Testis (tissue), 3 donors: ENCODE results near the gene NFIA. TPM values are rescaled to one million over a fixed set of nuclear protein-coding genes. Genes with fewer than 3 reads are reported as not detected.

ENCODE experiments used
- DNase-seq: peaks from one replicate; pipeline ENCODE4 v3.0.0-alpha.2; 2019
- H3K27ac ChIP-seq, 2 donors: fragments of 200-600 bp; sonication (generic); one replicate each; pipeline ENCODE4 v1.5.1; 2019
- H3K27me3 ChIP-seq: fragments of 200-600 bp; sonication (generic); one replicate; pipeline ENCODE4 v1.5.1; 2019
- H3K36me3 ChIP-seq: fragments of 200-600 bp; sonication (generic); one replicate; pipeline ENCODE4 v1.5.1; 2017; ENCODE audit warnings: low read depth; ENCODE audit errors: missing control alignments
- H3K4me1 ChIP-seq: fragments of 200-600 bp; sonication (generic); one replicate; pipeline ENCODE4 v1.5.1; 2019
- H3K4me3 ChIP-seq, 2 donors: fragments of 200-600 bp; sonication (generic); one replicate each; pipeline ENCODE4 v1.5.1; 2017 to 2019
- H3K9me3 ChIP-seq: fragments of 200-600 bp; sonication (generic); one replicate; pipeline ENCODE4 v1.5.1; 2017
- POLR2A ChIP-seq: fragments of 450-650 bp; IDR thresholded peaks from one replicate; pipeline ENCODE4 v1.6.1; 2017; ENCODE audit warnings: antibody characterized with exemption, mild to moderate bottlenecking, moderate library complexity
- WGBS, 2 donors: methylation state at CpG; one replicate each; pipeline ENCODE4 v1.1.5; 2018; 5-methylcytosine and 5-hydroxymethylcytosine counted together
- intact Hi-C: fragments of 100-400 bp; cut with DNase I; formaldehyde crosslinking; loops from one replicate; pipeline ENCODE4 v1.15.1; 2023; ENCODE audit warnings: low total_unique reads
- polyA plus RNA-seq: library from polyadenylated mRNA; stranded (reverse); fragments of 350-450 nt; fragmentation: Illumina TruSeq; extraction: RNeasy Lipid Tissue Mini Kit (QIAGEN cat#74804); gene quantifications from one replicate; pipeline ENCODE4 v1.2.3, GENCODE V29; 2014; ENCODE audit warnings: low read depth, low replicate concordance; ENCODE audit not compliant: insufficient read depth
- total RNA-seq, 2 donors: library from RNA; depleted of rRNA; stranded (reverse); fragments of >200 nt; gene quantifications; one replicate each; pipeline ENCODE4 v1.2.3, GENCODE V29; 2016
- TF ChIP-seq, protein P1 (sequence below), 3 experiments: fragments of 450-650 bp in 2 of 3; fragments of 200-600 bp in 1 of 3; sonication (generic) in 1 of 3; IDR thresholded peaks; one replicate each; pipeline ENCODE4 v1.5.1; 2016 to 2019; ENCODE audit warnings: antibody characterized with exemption in 3 of 3, mild to moderate bottlenecking in 2 of 3, moderate library complexity in 1 of 3

NFIA gene
- total and polyA plus RNA-seq, 3 donors from 2014 or later, result 11.6 to 78.9 (median 53.5) TPM

DNA sequence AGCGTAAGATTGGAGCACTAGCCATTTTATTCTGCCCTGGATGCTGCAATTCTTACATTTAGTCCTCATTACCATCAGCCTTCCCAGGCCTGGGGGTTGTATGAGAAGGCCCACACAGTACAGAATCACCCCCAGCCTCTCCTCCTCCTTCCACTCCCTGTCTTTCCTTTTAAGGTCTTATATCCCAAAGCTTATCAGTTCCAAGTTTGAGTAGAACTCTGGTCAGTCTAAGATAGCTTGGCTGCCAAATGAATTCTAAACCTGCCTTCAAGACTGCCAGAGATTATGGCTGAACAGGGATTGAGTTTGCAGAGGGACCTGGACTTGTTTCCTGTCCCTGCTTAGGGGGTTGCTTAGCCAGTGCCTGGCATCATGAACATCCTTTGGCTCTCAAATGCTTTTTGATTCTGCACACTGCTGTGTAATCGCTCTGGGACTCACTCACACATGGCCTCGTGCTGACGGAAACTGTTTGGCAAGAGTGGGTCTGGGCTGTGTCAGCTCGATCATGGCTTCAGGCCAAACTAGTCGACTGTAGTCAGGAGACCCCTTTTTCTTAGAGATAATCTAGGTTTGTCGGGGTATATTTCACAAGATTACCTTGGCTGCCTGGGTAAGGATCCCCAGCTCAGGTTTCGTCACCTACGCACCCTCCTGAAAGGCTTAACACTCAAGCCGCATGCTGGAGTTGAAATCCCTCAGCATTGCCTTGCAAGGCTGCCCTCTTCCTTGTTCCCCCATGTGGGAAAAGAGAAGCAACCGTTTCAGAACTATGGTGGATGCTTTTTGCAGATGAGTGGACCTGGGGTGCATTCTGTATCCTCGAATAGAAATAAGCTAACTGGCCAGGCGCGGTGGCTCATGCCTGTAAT is 252.6 kb downstream of the NFIA start:
- Histone ChIP-seq H3K4me1 (peaks cover 22% of the 10 kb centered on the region), H3K36me3 (no peaks in the 10 kb centered on the region), H3K4me3 (no peak overlapping the region), H3K27ac (no peak overlapping the region), H3K9me3 (no peaks in the 10 kb centered on the region), H3K27me3 (no peaks in the 10 kb centered on the region)
- DNase-seq, result peak; percentile 35
- intact Hi-C loops, result no loop called here
- WGBS, 2 donors, result 79 to 84% methylated on average over 14 of the region's 14 CpGs
- no peak for TF ChIP-seq POLR2A
- TF ChIP-seq, protein P1, sequence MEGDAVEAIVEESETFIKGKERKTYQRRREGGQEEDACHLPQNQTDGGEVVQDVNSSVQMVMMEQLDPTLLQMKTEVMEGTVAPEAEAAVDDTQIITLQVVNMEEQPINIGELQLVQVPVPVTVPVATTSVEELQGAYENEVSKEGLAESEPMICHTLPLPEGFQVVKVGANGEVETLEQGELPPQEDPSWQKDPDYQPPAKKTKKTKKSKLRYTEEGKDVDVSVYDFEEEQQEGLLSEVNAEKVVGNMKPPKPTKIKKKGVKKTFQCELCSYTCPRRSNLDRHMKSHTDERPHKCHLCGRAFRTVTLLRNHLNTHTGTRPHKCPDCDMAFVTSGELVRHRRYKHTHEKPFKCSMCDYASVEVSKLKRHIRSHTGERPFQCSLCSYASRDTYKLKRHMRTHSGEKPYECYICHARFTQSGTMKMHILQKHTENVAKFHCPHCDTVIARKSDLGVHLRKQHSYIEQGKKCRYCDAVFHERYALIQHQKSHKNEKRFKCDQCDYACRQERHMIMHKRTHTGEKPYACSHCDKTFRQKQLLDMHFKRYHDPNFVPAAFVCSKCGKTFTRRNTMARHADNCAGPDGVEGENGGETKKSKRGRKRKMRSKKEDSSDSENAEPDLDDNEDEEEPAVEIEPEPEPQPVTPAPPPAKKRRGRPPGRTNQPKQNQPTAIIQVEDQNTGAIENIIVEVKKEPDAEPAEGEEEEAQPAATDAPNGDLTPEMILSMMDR (IDR thresholded peaks at IDR 0.05), result no peak

- no peak for DNase-seq
- peak overlapping the region in 1 of 2 donors; percentile 77 for H3K27ac ChIP-seq
- no peaks in the 10 kb centered on the region for H3K27me3 ChIP-seq
- no peak overlapping the region for H3K4me3 ChIP-seq
- H3K4me1 ChIP-seq, result peaks cover 22% of the 10 kb centered on the region
- intact Hi-C loops, result no loop called here
- WGBS, 2 donors, result 53 to 63% methylated on average over 3 of the region's 3 CpGs
- no peaks in the 10 kb centered on the region for H3K36me3 ChIP-seq
- no peaks in the 10 kb centered on the region for H3K9me3 ChIP-seq
- no peak for TF ChIP-seq POLR2A
- TF ChIP-seq, protein P1 (IDR thresholded peaks at IDR 0.05), result no peak
These were observed 254.7 kb downstream of the NFIA start for GRCh38 chr1:61337037-61337436.

GRCh38 chr1:61337441-61337951 is 255.1 kb downstream of the NFIA start:
- Histone ChIP-seq H3K4me3 (no peak overlapping the region), H3K27ac (peak overlapping the region in 1 of 2 donors; percentile 77), H3K27me3 (no peaks in the 10 kb centered on the region), H3K36me3 (no peaks in the 10 kb centered on the region), H3K4me1 (peaks cover 22% of the 10 kb centered on the region), H3K9me3 (no peaks in the 10 kb centered on the region)
- 60 to 65% methylated on average over 1 of the region's 1 CpG for WGBS, 2 donors
- no peak for TF ChIP-seq POLR2A
- TF ChIP-seq, protein P1 (IDR thresholded peaks at IDR 0.05), result no peak
- DNase-seq, result no peak
- intact Hi-C loops, result no loop called here

DNA sequence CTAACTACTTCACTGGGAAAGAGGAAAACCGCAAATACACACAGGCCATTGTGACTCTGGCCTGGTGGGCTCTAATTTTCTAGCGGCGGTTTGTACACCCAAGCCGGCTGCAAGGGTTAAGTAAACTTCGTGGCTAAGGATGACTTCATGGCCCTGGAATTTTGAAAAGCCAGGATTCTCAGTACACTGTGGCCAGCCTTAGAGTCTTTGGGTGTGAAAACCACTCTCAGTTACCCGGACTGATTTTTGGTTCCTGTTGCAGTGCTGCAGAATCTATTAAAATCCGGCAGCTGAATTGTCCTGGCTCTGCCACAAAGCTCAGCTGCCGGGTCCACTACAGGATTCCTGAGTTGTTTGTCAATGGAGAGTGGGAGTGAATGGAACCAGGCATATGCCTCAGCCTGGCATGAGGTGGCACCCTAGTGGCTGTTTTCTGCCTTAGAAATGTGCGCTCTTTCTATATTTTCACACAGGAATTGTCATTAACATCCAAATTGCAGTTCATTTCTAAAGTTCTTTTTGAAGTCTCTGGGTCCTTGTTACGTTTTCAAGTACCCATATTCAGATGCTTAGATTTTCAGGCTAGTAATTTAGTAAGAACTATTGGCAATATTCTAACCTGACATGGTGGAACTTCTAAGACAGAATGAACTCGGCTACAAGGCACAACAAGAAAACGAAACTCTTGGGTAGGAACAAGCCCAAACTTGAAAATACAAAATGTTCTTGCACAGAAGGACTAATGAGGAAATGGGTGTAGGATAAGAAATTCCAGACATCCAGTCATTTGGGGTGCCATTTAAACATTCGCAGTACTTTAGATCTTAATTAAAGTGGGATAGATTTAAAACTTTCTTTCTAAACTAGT is 255.9 kb downstream of the NFIA start:
- Histone ChIP-seq H3K27ac (peak overlapping the region; percentile 29 to 77), H3K27me3 (no peaks in the 10 kb centered on the region), H3K4me1 (peaks cover 22% of the 10 kb centered on the region), H3K4me3 (no peak overlapping the region), H3K36me3 (no peaks in the 10 kb centered on the region), H3K9me3 (no peaks in the 10 kb centered on the region)
- TF ChIP-seq, protein P1 (IDR thresholded peaks at IDR 0.05), result peak; percentile 60 to 75 (median 66)
- TF ChIP-seq POLR2A, result no peak
- intact Hi-C loops, result no loop called here
- DNase-seq, result peak; percentile 83
- WGBS, 2 donors, result 31 to 38% methylated on average over 13 of the region's 13 CpGs
